ENCODE results near the gene ADGRG3.

The ADGRG3 gene

DNA sequence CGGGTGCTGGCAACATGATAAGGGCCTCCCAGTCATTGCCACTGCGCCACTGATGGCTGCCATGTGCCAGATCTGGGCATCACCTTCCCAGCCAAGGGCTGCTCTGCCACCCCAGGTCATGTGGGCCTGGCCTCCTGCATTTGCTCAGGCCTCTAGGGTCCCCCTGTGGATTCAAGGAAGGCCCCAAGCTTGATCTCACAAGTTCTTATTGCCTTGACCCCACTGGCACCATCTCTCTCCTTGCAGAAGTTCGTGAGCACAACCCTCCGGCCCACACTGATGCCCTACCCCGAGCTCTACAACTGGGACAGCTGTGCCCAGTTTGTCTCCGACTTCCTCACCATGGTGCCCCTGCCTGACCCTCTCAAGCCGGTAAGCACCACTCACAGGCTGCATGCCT is 31.8 kb downstream of the ADGRG3 start:
- H3K9me3 ChIP-seq (replicated peaks; ENCODE audit: insufficient read depth, low read length), result no peaks in the 10 kb centered on the region
- H3K27me3 ChIP-seq (replicated peaks; ENCODE audit: insufficient read depth, low read length), result 0 out of 2 replicates have a peak, but pooled peaks cover 7% of the 10 kb centered on the region
- no peak overlapping the region for H3K4me3 ChIP-seq (ENCODE audit: low read length)
- H3K9ac ChIP-seq (ENCODE audit: low read length), result no peak overlapping the region
- H2AFZ ChIP-seq (ENCODE audit: low read length), result no peak overlapping the region
- DNase-seq, result no peak
- no peaks in the 10 kb centered on the region for H3K9me2 ChIP-seq (replicated peaks; ENCODE audit: insufficient read depth, low read length)
- no peaks in the 10 kb centered on the region for H3K79me2 ChIP-seq (ENCODE audit: low read length)
- no peaks in the 10 kb centered on the region for H3F3A ChIP-seq (ENCODE audit: insufficient read depth, low read length)
- H3K27ac ChIP-seq (ENCODE audit: low read length), result no peak overlapping the region
- H3K4me1 ChIP-seq (ENCODE audit: low read length), result no peaks in the 10 kb centered on the region
- H3K36me3 ChIP-seq (replicated peaks; ENCODE audit: insufficient read depth, low read length), result no peaks in the 10 kb centered on the region
- H4K20me1 ChIP-seq (ENCODE audit: insufficient read depth, low read length), result no peaks in the 10 kb centered on the region
- TF ChIP-seq EZH2phosphoT487 (IDR thresholded peaks at IDR 0.05; ENCODE audit: low read length) (no peak), EZH2 (optimal IDR thresholded peaks at IDR 0.05; ENCODE audit: low read depth, low read length) (no peak)
- TF ChIP-seq, protein P1, sequence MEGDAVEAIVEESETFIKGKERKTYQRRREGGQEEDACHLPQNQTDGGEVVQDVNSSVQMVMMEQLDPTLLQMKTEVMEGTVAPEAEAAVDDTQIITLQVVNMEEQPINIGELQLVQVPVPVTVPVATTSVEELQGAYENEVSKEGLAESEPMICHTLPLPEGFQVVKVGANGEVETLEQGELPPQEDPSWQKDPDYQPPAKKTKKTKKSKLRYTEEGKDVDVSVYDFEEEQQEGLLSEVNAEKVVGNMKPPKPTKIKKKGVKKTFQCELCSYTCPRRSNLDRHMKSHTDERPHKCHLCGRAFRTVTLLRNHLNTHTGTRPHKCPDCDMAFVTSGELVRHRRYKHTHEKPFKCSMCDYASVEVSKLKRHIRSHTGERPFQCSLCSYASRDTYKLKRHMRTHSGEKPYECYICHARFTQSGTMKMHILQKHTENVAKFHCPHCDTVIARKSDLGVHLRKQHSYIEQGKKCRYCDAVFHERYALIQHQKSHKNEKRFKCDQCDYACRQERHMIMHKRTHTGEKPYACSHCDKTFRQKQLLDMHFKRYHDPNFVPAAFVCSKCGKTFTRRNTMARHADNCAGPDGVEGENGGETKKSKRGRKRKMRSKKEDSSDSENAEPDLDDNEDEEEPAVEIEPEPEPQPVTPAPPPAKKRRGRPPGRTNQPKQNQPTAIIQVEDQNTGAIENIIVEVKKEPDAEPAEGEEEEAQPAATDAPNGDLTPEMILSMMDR (IDR thresholded peaks at IDR 0.05; ENCODE audit: low read length), result no peak
- no peak overlapping the region for H3K4me2 ChIP-seq (ENCODE audit: low read depth, low read length)

DNA sequence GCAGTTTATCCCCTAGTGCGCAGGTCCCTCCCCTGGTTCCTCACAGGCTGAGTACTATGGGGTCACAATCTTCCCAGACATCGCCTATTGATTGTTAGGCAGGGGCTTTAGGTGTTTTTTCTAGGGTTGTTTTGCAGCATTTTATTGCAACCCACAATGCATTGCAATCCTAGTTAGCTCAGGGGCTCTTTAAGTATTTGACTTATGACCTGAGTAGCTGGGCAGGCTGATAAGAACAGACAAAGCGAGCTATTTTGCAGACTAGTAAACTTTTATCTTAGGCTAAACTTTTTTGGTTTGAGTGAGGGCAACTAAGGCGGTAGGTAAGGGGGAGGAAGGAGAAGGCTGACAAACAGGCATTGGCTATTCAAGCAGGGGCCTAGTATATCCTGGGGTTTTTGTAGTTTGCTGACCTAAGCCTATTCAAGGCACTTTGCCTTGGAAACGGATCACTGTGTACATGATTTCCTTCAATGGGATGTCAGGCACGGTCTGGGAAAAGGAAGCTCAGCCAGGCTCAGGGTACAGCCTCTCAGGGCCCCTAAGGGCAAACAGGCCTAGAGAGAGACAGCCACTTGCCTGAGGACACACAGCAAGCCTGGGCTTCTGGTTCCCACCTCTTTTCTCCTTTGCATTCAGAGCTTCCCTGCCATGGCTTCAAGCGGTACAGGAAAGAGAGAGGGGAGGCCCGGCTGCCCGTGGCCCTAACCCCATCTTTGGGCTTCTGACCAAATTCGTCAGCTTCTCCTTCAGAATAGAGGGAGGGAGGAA is 32.9 kb downstream of the ADGRG3 start:
- Histone ChIP-seq H3K27me3 (replicated peaks; ENCODE audit: insufficient read depth, low read length) (0 out of 2 replicates have a peak, but pooled peaks cover 7% of the 10 kb centered on the region), H3K4me2 (ENCODE audit: low read depth, low read length) (no peak overlapping the region), H3K9me3 (replicated peaks; ENCODE audit: insufficient read depth, low read length) (no peaks in the 10 kb centered on the region), H3K27ac (ENCODE audit: low read length) (no peak overlapping the region), H3K4me1 (ENCODE audit: low read length) (no peaks in the 10 kb centered on the region), H3K36me3 (replicated peaks; ENCODE audit: insufficient read depth, low read length) (no peaks in the 10 kb centered on the region), H2AFZ (ENCODE audit: low read length) (no peak overlapping the region), H4K20me1 (ENCODE audit: insufficient read depth, low read length) (no peaks in the 10 kb centered on the region), H3K9ac (ENCODE audit: low read length) (no peak overlapping the region), H3K79me2 (ENCODE audit: low read length) (no peaks in the 10 kb centered on the region), H3F3A (ENCODE audit: insufficient read depth, low read length) (no peaks in the 10 kb centered on the region), H3K4me3 (ENCODE audit: low read length) (no peak overlapping the region), H3K9me2 (replicated peaks; ENCODE audit: insufficient read depth, low read length) (no peaks in the 10 kb centered on the region)
- TF ChIP-seq, protein P1 (IDR thresholded peaks at IDR 0.05; ENCODE audit: low read length), result no peak
- TF ChIP-seq EZH2phosphoT487 (IDR thresholded peaks at IDR 0.05; ENCODE audit: low read length) (no peak), EZH2 (optimal IDR thresholded peaks at IDR 0.05; ENCODE audit: low read depth, low read length) (no peak)
- DNase-seq, result no peak

DNA sequence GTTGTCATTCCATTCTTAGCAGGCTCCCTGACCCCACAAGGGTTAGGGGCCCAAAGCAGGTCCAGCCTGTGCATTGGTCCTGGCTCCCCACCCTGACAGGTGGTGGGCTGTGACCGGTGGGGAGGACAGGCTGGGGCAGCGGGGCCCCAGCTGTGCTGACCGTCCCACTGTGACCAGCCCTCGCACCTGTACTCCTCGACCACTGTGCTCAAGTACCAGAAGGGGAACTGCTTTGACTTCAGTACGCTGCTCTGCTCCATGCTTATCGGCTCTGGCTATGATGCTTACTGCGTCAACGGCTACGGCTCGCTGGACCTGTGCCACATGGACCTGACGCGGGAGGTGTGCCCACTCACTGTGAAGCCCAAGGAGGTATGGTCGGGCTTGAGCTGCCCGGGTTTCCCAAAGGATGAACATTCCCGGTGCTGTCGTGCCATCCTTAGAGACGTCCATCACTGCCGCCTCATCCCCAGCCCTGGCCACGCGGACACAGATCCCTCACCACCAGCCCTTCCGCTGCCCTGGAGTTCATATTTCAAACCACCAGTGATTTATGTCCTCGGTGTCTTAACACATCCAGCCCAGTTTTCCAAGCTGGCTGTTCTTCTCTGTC is 33.8 kb downstream of the ADGRG3 start:
- Histone ChIP-seq H3K4me2 (ENCODE audit: low read depth, low read length) (no peak overlapping the region), H3F3A (ENCODE audit: insufficient read depth, low read length) (no peaks in the 10 kb centered on the region), H3K36me3 (replicated peaks; ENCODE audit: insufficient read depth, low read length) (no peaks in the 10 kb centered on the region), H3K27me3 (replicated peaks; ENCODE audit: insufficient read depth, low read length) (0 out of 2 replicates have a peak, but pooled peaks cover 7% of the 10 kb centered on the region), H3K4me3 (ENCODE audit: low read length) (no peak overlapping the region), H3K9ac (ENCODE audit: low read length) (no peak overlapping the region), H3K79me2 (ENCODE audit: low read length) (no peaks in the 10 kb centered on the region), H3K27ac (ENCODE audit: low read length) (no peak overlapping the region), H3K9me2 (replicated peaks; ENCODE audit: insufficient read depth, low read length) (no peaks in the 10 kb centered on the region), H3K4me1 (ENCODE audit: low read length) (no peaks in the 10 kb centered on the region), H3K9me3 (replicated peaks; ENCODE audit: insufficient read depth, low read length) (no peaks in the 10 kb centered on the region), H4K20me1 (ENCODE audit: insufficient read depth, low read length) (no peaks in the 10 kb centered on the region), H2AFZ (ENCODE audit: low read length) (no peak overlapping the region)
- no peak for DNase-seq
- TF ChIP-seq, protein P1 (IDR thresholded peaks at IDR 0.05; ENCODE audit: low read length), result no peak
- no peak for TF ChIP-seq EZH2phosphoT487 (IDR thresholded peaks at IDR 0.05; ENCODE audit: low read length)
- TF ChIP-seq EZH2 (optimal IDR thresholded peaks at IDR 0.05; ENCODE audit: low read depth, low read length), result no peak

Data from MM.1S (cell line).